Esophagus muscularis mucosa (tissue), 4 donors: ENCODE measurements around the gene SUSD6. TPM values are rescaled to one million over a fixed set of nuclear protein-coding genes. Genes with fewer than 3 reads are reported as not detected.
"Not testable (repeated sequence)": the region's sequence is repeated elsewhere in the genome, so short reads cannot be mapped to it uniquely, and the experiment has no call there.

ENCODE experiments used
- DNase-seq: peaks from one replicate; pipeline ENCODE4 v3.0.0-alpha.2; 2017; ENCODE audit errors: extremely low spot score
- H3K27ac ChIP-seq, 4 donors: fragments of 200-600 bp; sonication (generic); replicated peaks in 1 of 4; 1 replicate in 3 of 4; 2 replicates in 1 of 4; pipeline ENCODE4 v1.5.1; 2016 to 2019; ENCODE audit warnings: mild to moderate bottlenecking in 1 of 4
- H3K27me3 ChIP-seq, 4 donors: fragments of 200-600 bp; sonication (generic); one replicate each; pipeline versions ENCODE4 v1.5.1 to v1.6.0; 2016 to 2019
- H3K36me3 ChIP-seq, 4 donors: fragments of 200-600 bp; sonication (generic); one replicate each; pipeline ENCODE4 v1.5.1; 2016 to 2019
- H3K4me1 ChIP-seq, 4 donors: fragments of 200-600 bp; sonication (generic); one replicate each; pipeline ENCODE4 v1.5.1; 2016 to 2019
- H3K4me3 ChIP-seq, 4 donors: fragments of 200-600 bp; sonication (generic); 1 replicate in 2 of 4; 2 replicates in 2 of 4; pipeline ENCODE4 v1.5.1; 2016 to 2019; ENCODE audit warnings: mild to moderate bottlenecking in 4 of 4, moderate library complexity in 1 of 4
- H3K9me3 ChIP-seq, 4 donors: fragments of 200-600 bp; sonication (generic); 1 replicate in 3 of 4; 2 replicates in 1 of 4; pipeline ENCODE4 v1.5.1; 2016 to 2019
- EP300 ChIP-seq: sonication (generic); formaldehyde crosslinking; IDR thresholded peaks from one replicate; pipeline ENCODE4 v1.6.1; 2017; ENCODE audit warnings: antibody characterized with exemption
- POLR2A ChIP-seq: fragments of 450-650 bp; IDR thresholded peaks from one replicate; pipeline ENCODE4 v1.6.1; 2017; ENCODE audit warnings: antibody characterized with exemption, moderate library complexity, mild to moderate bottlenecking, low read depth
- POLR2AphosphoS5 ChIP-seq, 2 donors: sonication (generic); formaldehyde crosslinking; IDR thresholded peaks; one replicate each; pipeline ENCODE4 v1.6.1; 2017; ENCODE audit warnings: antibody characterized with exemption in 2 of 2
- WGBS: methylation state at CpG from one replicate; pipeline ENCODE4 v1.1.5; 2018; 5-methylcytosine and 5-hydroxymethylcytosine counted together
- intact Hi-C: fragments of 100-400 bp; cut with DNase I; formaldehyde crosslinking; loops from one replicate; pipeline ENCODE4 v1.15.1; 2023
- total RNA-seq, 4 donors: library from RNA; depleted of rRNA; stranded (reverse); fragments of >200 nt; gene quantifications; one replicate each; pipeline versions ENCODE4 v1.1.0 to v1.2.1, GENCODE V29; 2016
- TF ChIP-seq, protein P1 (sequence below), 3 experiments: fragments of 200-600 bp in 2 of 3; fragments of 450-650 bp in 1 of 3; sonication (generic) in 2 of 3; IDR thresholded peaks; one replicate each; pipeline ENCODE4 v1.5.1; 2017 to 2019; ENCODE audit warnings: antibody characterized with exemption in 3 of 3, mild to moderate bottlenecking in 2 of 3, moderate library complexity in 1 of 3

SUSD6 gene
- total RNA-seq, 4 donors from 2014 or later, result 21.2 to 89.5 (median 43.5) TPM

DNA sequence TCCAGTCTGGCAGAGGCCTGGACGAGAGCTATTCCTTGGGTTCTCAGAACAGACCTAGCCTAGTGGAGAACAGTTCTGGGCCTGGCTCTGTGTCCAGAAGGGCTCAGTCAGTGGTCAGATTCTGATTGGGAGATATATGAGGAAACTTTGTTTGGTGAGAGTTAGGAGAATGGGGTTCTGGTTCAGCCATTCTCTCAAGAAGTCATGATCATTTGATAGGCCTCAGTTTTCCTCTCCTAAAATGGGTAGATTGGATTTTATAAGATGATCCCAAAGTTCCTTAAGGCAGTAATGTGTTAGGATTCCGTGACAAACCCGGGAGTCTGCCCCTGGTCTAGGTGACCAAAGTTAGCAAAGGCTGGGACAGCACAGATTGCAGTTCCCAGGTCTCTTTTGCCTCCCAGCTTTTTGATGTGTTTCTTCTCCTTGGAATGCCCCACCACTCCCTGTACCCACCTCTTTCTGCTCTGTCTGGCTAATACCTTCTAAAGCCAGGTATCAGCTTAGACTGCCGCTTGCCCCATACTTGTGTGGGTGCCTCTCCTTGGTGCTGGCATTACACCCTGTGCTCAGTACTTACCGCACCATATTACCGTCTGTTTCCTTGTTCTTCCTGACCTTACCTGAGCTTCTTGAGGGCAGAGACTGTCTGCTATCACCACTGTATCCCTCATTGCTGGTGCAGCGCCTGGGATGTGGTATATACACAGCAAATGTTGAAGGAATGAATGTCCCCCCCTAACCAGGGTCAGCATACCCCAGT is 25.5 kb downstream of the SUSD6 start:
- WGBS, result 90% methylated on average over 7 of the region's 7 CpGs
- no peak overlapping the region for H3K4me3 ChIP-seq
- intact Hi-C loops, result no loop called here
- no peaks in the 10 kb centered on the region for H3K27me3 ChIP-seq
- H3K4me1 ChIP-seq, result peaks cover 71 to 77% (median 73%) of the 10 kb centered on the region in 4 donors
- H3K9me3 ChIP-seq, result no peaks in the 10 kb centered on the region
- no peak for DNase-seq
- no peaks in the 10 kb centered on the region for H3K36me3 ChIP-seq
- H3K27ac ChIP-seq, result peak overlapping the region; percentile 50 to 66 (median 58)
- no peak for TF ChIP-seq POLR2AphosphoS5 (IDR thresholded peaks at IDR 0.05)

DNA sequence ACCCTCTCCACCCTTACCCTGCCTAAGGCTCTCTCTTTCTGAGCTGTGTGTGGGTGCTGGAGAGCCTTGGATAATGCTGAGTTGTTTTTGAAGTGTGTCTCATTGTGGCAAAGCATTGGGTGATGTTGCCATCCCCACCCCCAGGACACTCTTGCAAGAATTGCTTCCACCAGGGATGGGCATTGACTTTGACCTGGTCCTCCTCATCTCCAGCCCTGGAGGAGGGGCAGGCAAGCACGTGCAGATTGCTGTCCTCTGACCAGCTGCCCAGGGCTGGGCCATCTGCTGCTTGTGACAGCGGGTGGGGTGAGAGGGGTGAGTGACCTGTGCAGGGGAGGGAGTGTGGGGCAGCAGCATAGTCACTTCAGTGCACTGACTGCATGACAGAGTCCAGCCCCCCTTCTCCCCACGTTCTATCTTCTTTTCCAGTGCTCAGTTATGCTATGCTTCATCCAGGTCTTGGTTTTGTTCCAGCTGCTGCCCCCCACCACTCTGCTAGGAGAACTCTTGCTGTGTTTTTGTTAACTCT is 26.2 kb downstream of the SUSD6 start:
- Histone ChIP-seq H3K4me1 (peaks cover 65 to 76% (median 71%) of the 10 kb centered on the region in 4 donors), H3K4me3 (no peak overlapping the region), H3K9me3 (no peaks in the 10 kb centered on the region), H3K27me3 (no peaks in the 10 kb centered on the region), H3K36me3 (no peaks in the 10 kb centered on the region), H3K27ac (peak overlapping the region; percentile 50 to 66 (median 58))
- WGBS, result 20% methylated on average over 3 of the region's 3 CpGs
- TF ChIP-seq EP300 (no peak), POLR2A (no peak), POLR2AphosphoS5 (IDR thresholded peaks at IDR 0.05) (no peak)
- TF ChIP-seq, protein P1, sequence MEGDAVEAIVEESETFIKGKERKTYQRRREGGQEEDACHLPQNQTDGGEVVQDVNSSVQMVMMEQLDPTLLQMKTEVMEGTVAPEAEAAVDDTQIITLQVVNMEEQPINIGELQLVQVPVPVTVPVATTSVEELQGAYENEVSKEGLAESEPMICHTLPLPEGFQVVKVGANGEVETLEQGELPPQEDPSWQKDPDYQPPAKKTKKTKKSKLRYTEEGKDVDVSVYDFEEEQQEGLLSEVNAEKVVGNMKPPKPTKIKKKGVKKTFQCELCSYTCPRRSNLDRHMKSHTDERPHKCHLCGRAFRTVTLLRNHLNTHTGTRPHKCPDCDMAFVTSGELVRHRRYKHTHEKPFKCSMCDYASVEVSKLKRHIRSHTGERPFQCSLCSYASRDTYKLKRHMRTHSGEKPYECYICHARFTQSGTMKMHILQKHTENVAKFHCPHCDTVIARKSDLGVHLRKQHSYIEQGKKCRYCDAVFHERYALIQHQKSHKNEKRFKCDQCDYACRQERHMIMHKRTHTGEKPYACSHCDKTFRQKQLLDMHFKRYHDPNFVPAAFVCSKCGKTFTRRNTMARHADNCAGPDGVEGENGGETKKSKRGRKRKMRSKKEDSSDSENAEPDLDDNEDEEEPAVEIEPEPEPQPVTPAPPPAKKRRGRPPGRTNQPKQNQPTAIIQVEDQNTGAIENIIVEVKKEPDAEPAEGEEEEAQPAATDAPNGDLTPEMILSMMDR (IDR thresholded peaks at IDR 0.05), result no peak
- intact Hi-C loops, result no loop called here
- no peak for DNase-seq

DNA sequence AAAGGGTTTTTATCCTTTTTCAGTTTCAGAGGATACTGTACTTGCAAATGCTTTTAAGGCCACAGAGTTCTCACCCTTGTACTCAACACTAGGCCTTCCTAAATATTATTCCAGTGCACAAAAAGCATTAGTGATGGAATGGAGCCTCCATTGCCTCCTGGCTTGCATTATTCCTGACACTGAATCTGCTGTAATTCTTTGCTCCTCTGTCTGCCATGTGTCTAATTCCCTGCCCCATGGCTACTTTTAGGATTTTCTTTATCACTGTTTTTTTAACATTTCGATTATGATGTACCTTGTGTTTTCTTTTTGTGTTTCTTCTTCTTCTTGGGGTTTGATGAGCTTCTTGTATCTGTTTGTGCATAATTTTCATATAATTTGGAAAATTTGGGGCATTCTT is 29.5 kb downstream of the SUSD6 start:
- no peak overlapping the region for H3K4me3 ChIP-seq
- TF ChIP-seq, protein P1 (IDR thresholded peaks at IDR 0.05), result no peak
- TF ChIP-seq EP300 (no peak), POLR2AphosphoS5 (IDR thresholded peaks at IDR 0.05) (no peak), POLR2A (no peak)
- peaks cover 58 to 76% (median 66%) of the 10 kb centered on the region in 4 donors for H3K4me1 ChIP-seq
- H3K27me3 ChIP-seq, result no peaks in the 10 kb centered on the region
- H3K36me3 ChIP-seq, result no peaks in the 10 kb centered on the region
- H3K27ac ChIP-seq, result no peak overlapping the region
- no peak for DNase-seq
- 88% methylated on average over 1 of the region's 1 CpG for WGBS
- no peaks in the 10 kb centered on the region for H3K9me3 ChIP-seq
- intact Hi-C loops, result no loop called here

DNA sequence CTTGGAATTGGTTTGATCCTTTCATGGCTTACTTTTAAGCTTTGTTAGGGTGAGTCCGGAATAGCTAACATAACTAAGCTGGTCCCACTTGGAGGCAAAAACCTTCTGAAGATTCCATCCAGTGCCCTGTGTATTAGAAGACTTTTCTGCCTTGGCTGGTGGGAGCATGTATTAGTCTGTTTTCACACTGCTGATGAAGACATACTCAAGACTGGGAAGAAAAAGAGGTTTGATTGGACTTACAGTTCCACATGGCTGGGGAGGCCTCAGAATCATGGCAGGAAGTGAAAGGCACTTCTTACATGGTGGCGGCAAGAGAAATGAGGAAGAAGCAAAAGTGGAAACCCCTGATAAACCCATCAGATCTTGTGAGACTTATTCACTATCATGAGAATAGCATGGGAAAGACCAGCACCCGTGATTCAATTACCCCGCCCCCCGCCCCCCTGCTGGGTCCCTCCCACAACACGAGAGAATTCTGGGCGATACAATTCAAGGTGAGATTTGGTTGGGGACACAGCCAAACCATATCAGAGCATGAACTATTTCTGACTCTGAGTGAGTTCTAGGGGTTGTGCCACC is 30.9 kb downstream of the SUSD6 start:
- H3K27me3 ChIP-seq, result not testable (repeated sequence)
- WGBS, result 81% methylated on average over 7 of the region's 7 CpGs
- peaks cover 50 to 76% (median 61%) of the 10 kb centered on the region in 4 donors for H3K4me1 ChIP-seq

DNA sequence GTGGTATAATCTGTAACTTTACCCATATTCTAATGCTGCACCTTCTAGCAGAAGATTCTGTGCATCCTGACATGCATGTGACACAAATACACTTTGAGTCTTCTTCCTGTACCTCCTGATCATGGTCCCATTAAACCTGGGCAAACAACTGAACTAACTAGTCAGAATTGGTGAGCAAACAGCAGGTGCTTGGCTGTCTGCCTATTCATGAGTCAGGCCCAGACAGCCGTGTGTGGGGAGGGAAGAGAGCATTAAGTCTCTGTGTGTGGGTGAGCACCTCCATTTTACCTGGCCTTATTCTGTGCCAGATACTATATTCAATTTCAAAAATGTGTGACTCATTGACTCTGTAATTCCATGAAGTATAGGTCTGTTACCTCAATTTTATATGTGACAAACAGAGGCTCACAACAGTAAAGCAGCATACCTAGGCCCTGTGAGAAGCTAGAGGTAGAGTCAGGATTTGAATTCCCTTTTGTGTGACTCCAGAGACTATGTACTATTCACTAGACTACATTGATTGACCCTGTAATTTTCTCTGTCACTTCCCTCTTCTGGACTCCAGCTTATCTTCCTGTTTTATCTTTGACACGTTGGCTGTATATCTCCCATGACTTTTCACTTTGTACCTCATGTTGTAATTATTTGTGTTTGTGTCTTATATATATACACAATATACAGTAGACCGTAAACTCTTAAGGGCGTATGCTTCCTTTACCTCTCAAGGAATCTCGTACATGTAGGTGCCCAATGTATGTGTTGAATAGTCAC is 32.2 kb downstream of the SUSD6 start:
- intact Hi-C loops, result no loop called here
- 68% methylated on average over 5 of the region's 5 CpGs for WGBS
- TF ChIP-seq POLR2AphosphoS5 (IDR thresholded peaks at IDR 0.05) (peak; percentile 42 to 57), POLR2A (no peak)
- Histone ChIP-seq H3K36me3 (no peaks in the 10 kb centered on the region), H3K27me3 (no peaks in the 10 kb centered on the region), H3K4me1 (peaks cover 50 to 76% (median 61%) of the 10 kb centered on the region in 4 donors), H3K9me3 (no peaks in the 10 kb centered on the region), H3K4me3 (no peak overlapping the region), H3K27ac (peak overlapping the region in 3 of 4 donors; percentile 11 to 55 (median 54))
- DNase-seq, result no peak

More for the DNA sequence above, 30.9 kb downstream of the SUSD6 start:
- H3K36me3 ChIP-seq, H3K4me3 ChIP-seq, H3K9me3 ChIP-seq, H3K27ac ChIP-seq, DNase-seq, intact Hi-C loops: not testable (repeated sequence)

DNA sequence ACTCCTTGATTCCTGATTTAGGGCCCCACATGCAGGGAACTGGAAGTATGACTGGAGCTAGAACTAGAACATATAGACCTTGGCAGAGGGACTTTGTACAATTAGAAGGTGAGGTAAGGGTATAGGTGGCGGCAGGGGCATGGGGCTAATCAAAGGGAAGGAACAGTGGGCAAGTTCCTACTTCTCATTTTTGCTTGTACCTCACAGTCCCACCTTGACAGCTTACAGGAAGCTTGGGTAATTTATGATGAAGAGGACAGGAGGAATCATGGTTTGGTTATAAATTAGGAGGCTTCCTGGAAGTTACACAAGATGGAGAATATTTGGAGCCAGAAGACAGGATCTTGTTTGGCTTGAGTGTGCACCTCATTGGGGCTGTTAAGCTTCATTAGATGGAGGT is 33.4 kb downstream of the SUSD6 start:
- intact Hi-C loops, result loop anchor here (5.0 kb wide), 1 partner anchor 33 kb away; the partner anchor contains the start of gene SUSD6

More for the DNA sequence above, 33.4 kb downstream of the SUSD6 start:
- H3K27ac ChIP-seq, result peak overlapping the region in 2 of 4 donors; percentile 54 to 55
- H3K36me3 ChIP-seq, result no peaks in the 10 kb centered on the region
- 75% methylated on average over 1 of the region's 1 CpG for WGBS
- TF ChIP-seq EP300 (no peak), POLR2A (no peak), POLR2AphosphoS5 (IDR thresholded peaks at IDR 0.05) (no peak)
- TF ChIP-seq, protein P1 (IDR thresholded peaks at IDR 0.05), result no peak
- H3K27me3 ChIP-seq, result no peaks in the 10 kb centered on the region
- DNase-seq, result no peak
- H3K4me3 ChIP-seq, result no peak overlapping the region
- H3K4me1 ChIP-seq, result peaks cover 58 to 84% (median 67%) of the 10 kb centered on the region in 4 donors
- no peaks in the 10 kb centered on the region for H3K9me3 ChIP-seq
